Breast epithelium (tissue), 4 donors: ENCODE data around the gene RNF113B. TPM values are rescaled to one million over a fixed set of nuclear protein-coding genes. Genes with fewer than 3 reads are reported as not detected.

Source experiments
- DNase-seq, 2 donors: peaks; one replicate each; pipeline ENCODE4 v3.0.0-alpha.2; 2019; ENCODE audit warnings: low spot score in 2 of 2
- H3K27ac ChIP-seq, 2 donors: fragments of 200-600 bp; sonication (generic) in 1 of 2; one replicate each; pipeline ENCODE4 v1.5.1; 2016 to 2019; ENCODE audit warnings: mild to moderate bottlenecking in 1 of 2
- H3K27me3 ChIP-seq, 2 donors: fragments of 200-600 bp; sonication (generic) in 1 of 2; one replicate each; pipeline versions ENCODE4 v1.5.1 to v1.6.0; 2017 to 2019; ENCODE audit warnings: control low read depth in 1 of 2, mild to moderate bottlenecking in 1 of 2
- H3K36me3 ChIP-seq: fragments of 200-600 bp; one replicate; pipeline ENCODE4 v1.5.1; 2019
- H3K4me1 ChIP-seq, 2 donors: fragments of 200-600 bp; sonication (generic); one replicate each; pipeline ENCODE4 v1.5.1; 2016 to 2019; ENCODE audit warnings: control low read depth in 1 of 2
- H3K4me3 ChIP-seq, 3 donors: fragments of 200-600 bp; sonication (generic); 1 replicate in 2 of 3; 2 replicates in 1 of 3; pipeline ENCODE4 v1.5.1; 2016 to 2019; ENCODE audit warnings: mild to moderate bottlenecking in 3 of 3, moderate library complexity in 2 of 3
- H3K9me3 ChIP-seq, 2 donors: fragments of 200-600 bp; sonication (generic) in 1 of 2; one replicate each; pipeline ENCODE4 v1.5.1; 2016 to 2019; ENCODE audit warnings: control low read depth in 1 of 2
- CTCF ChIP-seq, 3 donors: fragments of 450-650 bp; IDR thresholded peaks; one replicate each; pipeline ENCODE4 v1.5.1; 2016 to 2017; ENCODE audit warnings: antibody characterized with exemption in 3 of 3, mild to moderate bottlenecking in 3 of 3, moderate library complexity in 3 of 3
- POLR2A ChIP-seq: fragments of 450-650 bp; IDR thresholded peaks from one replicate; pipeline ENCODE4 v1.6.1; 2016; ENCODE audit warnings: antibody characterized with exemption, mild to moderate bottlenecking, moderate library complexity
- POLR2AphosphoS5 ChIP-seq, 3 donors: sonication (generic); formaldehyde crosslinking; IDR thresholded peaks; one replicate each; pipeline ENCODE4 v1.6.1; 2017; ENCODE audit warnings: antibody characterized with exemption in 3 of 3
- intact Hi-C: fragments of 100-400 bp; cut with DNase I; formaldehyde crosslinking; loops from one replicate; pipeline ENCODE4 v1.15.1; 2023; ENCODE audit warnings: low total_unique reads
- total RNA-seq, 3 donors: library from RNA; depleted of rRNA; stranded (reverse); fragments of >200 nt; gene quantifications; one replicate each; pipeline ENCODE4 v1.1.0, GENCODE V29; 2016

The RNF113B gene
- total RNA-seq, 3 donors from 2014 or later, result not detected

DNA sequence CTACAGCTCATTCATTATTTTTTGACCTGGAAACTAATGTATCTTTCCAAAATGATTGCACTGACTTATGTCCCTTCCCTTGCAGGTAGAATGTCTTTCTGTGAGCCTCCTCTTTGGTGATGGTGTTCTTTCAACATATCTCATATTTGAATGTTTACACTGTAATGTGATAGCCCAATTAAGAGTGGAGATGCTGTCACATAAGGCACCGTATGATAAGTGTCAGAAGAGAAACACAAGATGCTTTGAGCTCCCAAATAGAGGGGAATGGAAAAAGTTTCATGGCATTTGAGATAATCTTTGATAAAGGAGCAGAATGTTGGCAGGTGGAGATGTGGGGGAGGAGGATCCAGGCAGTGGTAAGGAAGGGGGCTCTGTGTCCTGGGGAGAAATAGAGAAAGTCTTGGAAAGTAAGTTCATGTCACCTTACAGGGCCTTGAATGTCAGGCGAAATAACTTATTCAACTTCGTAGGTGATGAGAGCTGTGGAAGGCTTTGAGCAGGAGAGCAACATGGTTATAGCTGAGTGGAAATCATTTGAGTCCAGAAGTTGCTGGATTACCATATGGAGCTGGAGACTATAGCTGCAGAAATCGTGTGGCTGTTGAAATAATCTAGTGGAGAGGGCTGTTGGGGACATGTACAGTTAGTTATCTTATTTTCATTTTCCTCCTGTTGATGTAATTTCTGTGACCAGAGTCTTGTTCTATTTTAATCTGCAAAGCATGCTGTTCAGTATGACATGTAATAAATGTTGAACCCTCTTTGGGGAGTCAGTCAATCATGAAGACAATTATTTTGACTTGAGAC lies 10.3 kb upstream of the RNF113B start:
- Histone ChIP-seq H3K27ac (no peak overlapping the region), H3K4me1 (no peaks in the 10 kb centered on the region), H3K36me3 (no peaks in the 10 kb centered on the region), H3K9me3 (no peaks in the 10 kb centered on the region), H3K27me3 (no peaks in the 10 kb centered on the region), H3K4me3 (no peak overlapping the region)
- intact Hi-C loops, result loop anchor here (10.0 kb wide), 1 partner anchor 1587 kb away; no protein-coding TSS in a partner anchor
- no peak for DNase-seq
- TF ChIP-seq CTCF (IDR thresholded peaks at IDR 0.05) (no peak), POLR2A (no peak), POLR2AphosphoS5 (IDR thresholded peaks at IDR 0.05) (no peak)

GRCh38 chr13:98184792-98185191 lies 7.7 kb upstream of the RNF113B start:
- Histone ChIP-seq H3K4me3 (no peak overlapping the region), H3K4me1 (no peaks in the 10 kb centered on the region), H3K9me3 (no peaks in the 10 kb centered on the region), H3K27me3 (no peaks in the 10 kb centered on the region), H3K27ac (no peak overlapping the region), H3K36me3 (no peaks in the 10 kb centered on the region)
- intact Hi-C loops, result loop anchor here (10.0 kb wide), 1 partner anchor 1590 kb away; no protein-coding TSS in a partner anchor
- no peak for DNase-seq
- no peak for TF ChIP-seq CTCF (IDR thresholded peaks at IDR 0.05)
- no peak for TF ChIP-seq POLR2A
- no peak for TF ChIP-seq POLR2AphosphoS5 (IDR thresholded peaks at IDR 0.05)

DNA sequence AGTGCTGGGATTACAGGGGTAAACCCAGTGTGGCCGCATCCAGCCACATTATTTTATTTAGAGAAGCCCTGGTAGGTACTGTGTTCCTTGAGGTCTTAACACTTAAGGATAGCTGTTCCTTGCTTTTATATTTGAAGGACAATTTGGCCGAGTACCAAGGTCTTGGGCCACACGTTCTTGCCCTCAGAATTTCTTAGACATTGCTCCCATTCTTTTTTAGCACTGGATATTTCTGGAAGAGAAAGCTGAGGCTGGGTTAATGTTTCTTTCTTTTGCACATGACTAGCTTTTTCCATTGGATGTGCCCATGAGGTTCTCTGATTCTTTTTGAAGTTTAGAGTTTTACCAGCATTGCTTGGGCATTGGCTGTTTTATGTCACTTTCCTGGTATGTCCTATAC lies 5.5 kb upstream of the RNF113B start:
- Histone ChIP-seq H3K36me3 (no peaks in the 10 kb centered on the region), H3K9me3 (no peaks in the 10 kb centered on the region), H3K27me3 (no peaks in the 10 kb centered on the region), H3K4me3 (no peak overlapping the region), H3K27ac (no peak overlapping the region), H3K4me1 (no peaks in the 10 kb centered on the region)
- intact Hi-C loops, result loop anchor here (10.0 kb wide), 1 partner anchor 1592 kb away; no protein-coding TSS in a partner anchor
- TF ChIP-seq POLR2A (no peak), POLR2AphosphoS5 (IDR thresholded peaks at IDR 0.05) (no peak)
- DNase-seq, result no peak

GRCh38 chr13:98182153-98182552 lies 5.1 kb upstream of the RNF113B start:
- H3K36me3 ChIP-seq, result no peaks in the 10 kb centered on the region
- no peak for DNase-seq
- H3K9me3 ChIP-seq, result no peaks in the 10 kb centered on the region
- intact Hi-C loops, result loop anchor here (10.0 kb wide), 1 partner anchor 1593 kb away; no protein-coding TSS in a partner anchor
- H3K4me3 ChIP-seq, result no peak overlapping the region
- no peaks in the 10 kb centered on the region for H3K4me1 ChIP-seq
- TF ChIP-seq POLR2A (no peak), CTCF (IDR thresholded peaks at IDR 0.05) (no peak), POLR2AphosphoS5 (IDR thresholded peaks at IDR 0.05) (no peak)
- no peaks in the 10 kb centered on the region for H3K27me3 ChIP-seq
- H3K27ac ChIP-seq, result no peak overlapping the region

- no peak for DNase-seq
- no peak overlapping the region for H3K4me3 ChIP-seq
- intact Hi-C loops, result loop anchor here (10.0 kb wide), 1 partner anchor 1594 kb away; no protein-coding TSS in a partner anchor
- no peaks in the 10 kb centered on the region for H3K9me3 ChIP-seq
- H3K4me1 ChIP-seq, result no peaks in the 10 kb centered on the region
- H3K27me3 ChIP-seq, result no peaks in the 10 kb centered on the region
- no peak overlapping the region for H3K27ac ChIP-seq
- TF ChIP-seq POLR2AphosphoS5 (IDR thresholded peaks at IDR 0.05) (no peak), CTCF (IDR thresholded peaks at IDR 0.05) (no peak), POLR2A (no peak)
- no peaks in the 10 kb centered on the region for H3K36me3 ChIP-seq
These were observed 4.2 kb upstream of the RNF113B start for GRCh38 chr13:98181111-98181815.
